H9 (cell line): ENCODE data around the gene FIGNL2. TPM values are rescaled to one million over a fixed set of nuclear protein-coding genes. Genes with fewer than 3 reads are reported as not detected.

Experiments
- DNase-seq: peaks from one replicate; pipeline ENCODE4 v3.0.0-alpha.2; 2017
- H2AFZ ChIP-seq: one replicate; pipeline ENCODE4 v1.6.1; 2013; ENCODE audit warnings: mild to moderate bottlenecking, low read length, control low read depth, moderate library complexity
- H2AK5ac ChIP-seq: 2 replicates; pipeline ENCODE4 v1.6.1; 2013; ENCODE audit warnings: low read length, control low read depth, mixed read lengths; ENCODE audit not compliant: insufficient read length
- H2BK120ac ChIP-seq: one replicate; pipeline ENCODE4 v1.6.1; 2013; ENCODE audit warnings: low read depth, mild to moderate bottlenecking, low read length, control low read depth, inconsistent platforms; ENCODE audit not compliant: poor library complexity, severe bottlenecking
- H2BK12ac ChIP-seq: 2 replicates; pipeline ENCODE4 v1.6.1; 2013; ENCODE audit warnings: low read length, control low read depth, mixed read lengths, low read depth; ENCODE audit not compliant: insufficient read length
- H2BK15ac ChIP-seq: 2 replicates; pipeline ENCODE4 v1.6.1; 2013; ENCODE audit warnings: low read depth, low read length, control low read depth
- H2BK20ac ChIP-seq: one replicate; pipeline ENCODE4 v1.6.1; 2013; ENCODE audit warnings: low read depth, mild to moderate bottlenecking, low read length, control low read depth, inconsistent platforms; ENCODE audit not compliant: poor library complexity, severe bottlenecking
- H2BK5ac ChIP-seq: 2 replicates; pipeline ENCODE4 v1.6.1; 2013; ENCODE audit warnings: low read length, control low read depth, mixed read lengths; ENCODE audit not compliant: insufficient read length
- H3K14ac ChIP-seq: 2 replicates; pipeline ENCODE4 v1.6.1; 2013; ENCODE audit warnings: low read length, control low read depth; ENCODE audit not compliant: insufficient read depth
- H3K18ac ChIP-seq: 2 replicates; pipeline ENCODE4 v1.6.1; 2013; ENCODE audit warnings: low read depth, mild to moderate bottlenecking, mixed read lengths, low read length, control low read depth; ENCODE audit not compliant: insufficient read length
- H3K23ac ChIP-seq: 2 replicates; pipeline ENCODE4 v1.6.1; 2013; ENCODE audit warnings: low read length, control low read depth, mixed read lengths, low read depth; ENCODE audit not compliant: insufficient read length
- H3K23me2 ChIP-seq: 2 replicates; pipeline ENCODE4 v1.6.1; 2013; ENCODE audit warnings: low read depth, mild to moderate bottlenecking, mixed read lengths, low read length, control low read depth; ENCODE audit not compliant: insufficient read length, poor library complexity, severe bottlenecking
- H3K27ac ChIP-seq: 2 replicates; pipeline ENCODE4 v1.5.1; 2013; ENCODE audit warnings: low read length, control low read depth, mixed read lengths, low read depth; ENCODE audit not compliant: insufficient read length
- H3K27me3 ChIP-seq: 2 replicates; pipeline ENCODE4 v1.6.1; 2013; ENCODE audit warnings: low read length, control low read depth, inconsistent platforms; ENCODE audit not compliant: insufficient read depth
- H3K4ac ChIP-seq: 2 replicates; pipeline ENCODE4 v1.6.1; 2013; ENCODE audit warnings: low read depth, mild to moderate bottlenecking, control low read depth, inconsistent platforms, low read length, moderate library complexity
- H3K4me1 ChIP-seq: 2 replicates; pipeline ENCODE4 v1.6.1; 2013; ENCODE audit warnings: low read length, control low read depth, inconsistent platforms; ENCODE audit not compliant: insufficient read depth
- H3K4me2 ChIP-seq: 2 replicates; pipeline ENCODE4 v1.6.1; 2013; ENCODE audit warnings: low read length, control low read depth, mixed read lengths; ENCODE audit not compliant: insufficient read length, insufficient read depth
- H3K56ac ChIP-seq: 2 replicates; pipeline ENCODE4 v1.6.1; 2013; ENCODE audit warnings: low read depth, mild to moderate bottlenecking, mixed read lengths, low read length, control low read depth; ENCODE audit not compliant: insufficient read length
- H3K79me1 ChIP-seq: 2 replicates; pipeline ENCODE4 v1.6.1; 2013; ENCODE audit warnings: low read depth, mild to moderate bottlenecking, moderate library complexity, low read length, control low read depth, inconsistent platforms; ENCODE audit not compliant: insufficient read depth, poor library complexity, severe bottlenecking
- H3K79me2 ChIP-seq: 2 replicates; pipeline ENCODE4 v1.6.1; 2013; ENCODE audit warnings: low read length, control low read depth, inconsistent platforms; ENCODE audit not compliant: insufficient read depth
- H3K9ac ChIP-seq: 2 replicates; pipeline ENCODE4 v1.6.1; 2013; ENCODE audit warnings: low read length, control low read depth, mixed read lengths; ENCODE audit not compliant: insufficient read length; ENCODE audit errors: extremely low read depth
- H3K9me3 ChIP-seq: one replicate; pipeline ENCODE4 v1.6.1; 2013; ENCODE audit warnings: low read depth, low read length, inconsistent platforms; ENCODE audit not compliant: control insufficient read depth
- H3T11ph ChIP-seq: one replicate; pipeline ENCODE4 v1.6.1; 2013; ENCODE audit warnings: mild to moderate bottlenecking, low read length, control low read depth, inconsistent platforms
- H4K20me1 ChIP-seq: one replicate; pipeline ENCODE4 v1.6.1; 2013; ENCODE audit not compliant: control insufficient read depth, insufficient read length, insufficient read depth
- H4K5ac ChIP-seq: 2 replicates; pipeline ENCODE4 v1.6.1; 2013; ENCODE audit warnings: low read depth, mild to moderate bottlenecking, mixed read lengths, low read length, control low read depth; ENCODE audit not compliant: insufficient read length
- H4K8ac ChIP-seq: replicated peaks from 2 replicates; pipeline ENCODE4 v1.6.1; 2013; ENCODE audit warnings: low read length, control low read depth, mixed read lengths, low read depth; ENCODE audit not compliant: insufficient read length
- H4K91ac ChIP-seq: 2 replicates; pipeline ENCODE4 v1.6.1; 2013; ENCODE audit warnings: low read depth, mild to moderate bottlenecking, moderate library complexity, mixed read lengths, low read length, control low read depth; ENCODE audit not compliant: insufficient read length
- H3K27ac Mint-ChIP-seq, 3 experiments: 2 replicates in 2 of 3; 3 replicates in 1 of 3; pipeline ENCODE4 v1.8.0; 2020 to 2021; ENCODE audit warnings: mixed read lengths in 3 of 3, mild to moderate bottlenecking in 1 of 3, moderate library complexity in 1 of 3
- H3K27me3 Mint-ChIP-seq: 2 replicates; pipeline ENCODE4 v1.8.0; 2021; ENCODE audit warnings: low read depth, mild to moderate bottlenecking, moderate library complexity, mixed read lengths
- H3K36me3 Mint-ChIP-seq, 3 experiments: 2 replicates in 2 of 3; 3 replicates in 1 of 3; pipeline ENCODE4 v1.8.0; 2020 to 2021; ENCODE audit warnings: low read depth in 3 of 3, mixed read lengths in 3 of 3; ENCODE audit not compliant: insufficient read depth in 1 of 3
- H3K4me1 Mint-ChIP-seq, 2 experiments: 2 replicates each; pipeline ENCODE4 v1.8.0; 2020; ENCODE audit warnings: mixed read lengths in 2 of 2
- H3K4me3 Mint-ChIP-seq, 2 experiments: 2 replicates in 1 of 2; 3 replicates in 1 of 2; pipeline ENCODE4 v1.8.0; 2020 to 2021; ENCODE audit warnings: mild to moderate bottlenecking in 2 of 2, mixed read lengths in 2 of 2, moderate library complexity in 1 of 2
- H3K9me3 Mint-ChIP-seq, 2 experiments: 2 replicates in 1 of 2; 3 replicates in 1 of 2; pipeline ENCODE4 v1.8.0; 2020; ENCODE audit warnings: mild to moderate bottlenecking in 2 of 2, mixed read lengths in 2 of 2, moderate library complexity in 1 of 2
- WGBS: extraction: QIAGEN DNeasy Blood & Tissue Kit; methylation state at CpG from one replicate; pipeline ENCODE4 v1.1.7; 2013; ENCODE audit warnings: missing lambda C conversion rate, low lambda C conversion rate, mixed read lengths; ENCODE audit not compliant: insufficient read length; ENCODE audit errors: extremely low coverage; 5-methylcytosine and 5-hydroxymethylcytosine counted together
- total RNA-seq: library from RNA; stranded (reverse); gene quantifications from 2 replicates; pipeline ENCODE4 v1.2.1, GENCODE V29; 2021
- TF ChIP-seq, protein P1 (sequence below): fragments of 200-600 bp; sonication (generic); conservative IDR thresholded peaks from 3 replicates; pipeline ENCODE4 v1.8.0; 2021; ENCODE audit warnings: antibody characterized with exemption, mild to moderate bottlenecking

Gene FIGNL2
- total RNA-seq, 1 experiment from 2014 or later: 19.7 TPM

GRCh38 chr12:51874000-51874399 is 25.5 kb upstream of the FIGNL2 start:
- Histone ChIP-seq H2BK5ac (no peak overlapping the region), H4K91ac (no peak overlapping the region), H3K4me2 (no peak overlapping the region), H3K79me1 (no peaks in the 10 kb centered on the region), H3K18ac (no peak overlapping the region), H2BK12ac (no peak overlapping the region), H4K5ac (no peak overlapping the region), H2BK15ac (no peak overlapping the region), H3K56ac (no peak overlapping the region), H3K23ac (no peak overlapping the region), H4K20me1 (no peaks in the 10 kb centered on the region), H3K23me2 (peaks cover 8% of the 10 kb centered on the region), H3K9ac (no peak overlapping the region), H2BK120ac (no peak overlapping the region), H3K4me1 (no peaks in the 10 kb centered on the region), H3K4ac (no peak overlapping the region), H3K27ac (no peak overlapping the region), H3T11ph (no peak overlapping the region), H3K9me3 (no peaks in the 10 kb centered on the region), H3K79me2 (no peaks in the 10 kb centered on the region), H2AK5ac (no peak overlapping the region), H3K14ac (no peak overlapping the region), H2AFZ (no peak overlapping the region), H2BK20ac (no peak overlapping the region), H4K8ac (no peak overlapping the region), H3K27me3 (peaks cover 7% of the 10 kb centered on the region; the same call in 1 of the 2 replicates)
- no peaks in the 10 kb centered on the region; a peak in 1 of 5 replicates for H3K9me3 Mint-ChIP-seq
- H3K27ac Mint-ChIP-seq: no peak overlapping the region
- H3K4me3 Mint-ChIP-seq: no peak overlapping the region
- TF ChIP-seq, protein P1, sequence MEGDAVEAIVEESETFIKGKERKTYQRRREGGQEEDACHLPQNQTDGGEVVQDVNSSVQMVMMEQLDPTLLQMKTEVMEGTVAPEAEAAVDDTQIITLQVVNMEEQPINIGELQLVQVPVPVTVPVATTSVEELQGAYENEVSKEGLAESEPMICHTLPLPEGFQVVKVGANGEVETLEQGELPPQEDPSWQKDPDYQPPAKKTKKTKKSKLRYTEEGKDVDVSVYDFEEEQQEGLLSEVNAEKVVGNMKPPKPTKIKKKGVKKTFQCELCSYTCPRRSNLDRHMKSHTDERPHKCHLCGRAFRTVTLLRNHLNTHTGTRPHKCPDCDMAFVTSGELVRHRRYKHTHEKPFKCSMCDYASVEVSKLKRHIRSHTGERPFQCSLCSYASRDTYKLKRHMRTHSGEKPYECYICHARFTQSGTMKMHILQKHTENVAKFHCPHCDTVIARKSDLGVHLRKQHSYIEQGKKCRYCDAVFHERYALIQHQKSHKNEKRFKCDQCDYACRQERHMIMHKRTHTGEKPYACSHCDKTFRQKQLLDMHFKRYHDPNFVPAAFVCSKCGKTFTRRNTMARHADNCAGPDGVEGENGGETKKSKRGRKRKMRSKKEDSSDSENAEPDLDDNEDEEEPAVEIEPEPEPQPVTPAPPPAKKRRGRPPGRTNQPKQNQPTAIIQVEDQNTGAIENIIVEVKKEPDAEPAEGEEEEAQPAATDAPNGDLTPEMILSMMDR: no peak
- H3K36me3 Mint-ChIP-seq: no peaks in the 10 kb centered on the region; a peak in 1 of 7 replicates
- WGBS: no CpG with 5 or more reads among the region's 8 CpGs
- H3K27me3 Mint-ChIP-seq: peaks cover 31% of the 10 kb centered on the region
- no peak for DNase-seq
- H3K4me1 Mint-ChIP-seq: peaks cover 35 to 50% of the 10 kb centered on the region in 2 experiments
